Retinal pigment epithelial cell (primary cell): ENCODE data around the gene SLC24A3.

Experiments
- DNase-seq: peaks from one replicate; pipeline ENCODE4 v3.0.0-alpha.2; 2010; ENCODE audit warnings: low read depth
- H3K4me3 ChIP-seq: 2 replicates; pipeline ENCODE4 v1.5.1; 2011; ENCODE audit warnings: mild to moderate bottlenecking, low read length, control low read depth, moderate library complexity
- CTCF ChIP-seq: conservative IDR thresholded peaks from 2 replicates; pipeline ENCODE4 v1.5.1; 2011; ENCODE audit warnings: low read depth, low read length, control low read depth, inconsistent platforms

SLC24A3 gene

GRCh38 chr20:19269737-19270340, 57.4 kb downstream of the SLC24A3 start:
- no peak for TF ChIP-seq CTCF
- DNase-seq, result no peak
- H3K4me3 ChIP-seq, result no peak overlapping the region

DNA sequence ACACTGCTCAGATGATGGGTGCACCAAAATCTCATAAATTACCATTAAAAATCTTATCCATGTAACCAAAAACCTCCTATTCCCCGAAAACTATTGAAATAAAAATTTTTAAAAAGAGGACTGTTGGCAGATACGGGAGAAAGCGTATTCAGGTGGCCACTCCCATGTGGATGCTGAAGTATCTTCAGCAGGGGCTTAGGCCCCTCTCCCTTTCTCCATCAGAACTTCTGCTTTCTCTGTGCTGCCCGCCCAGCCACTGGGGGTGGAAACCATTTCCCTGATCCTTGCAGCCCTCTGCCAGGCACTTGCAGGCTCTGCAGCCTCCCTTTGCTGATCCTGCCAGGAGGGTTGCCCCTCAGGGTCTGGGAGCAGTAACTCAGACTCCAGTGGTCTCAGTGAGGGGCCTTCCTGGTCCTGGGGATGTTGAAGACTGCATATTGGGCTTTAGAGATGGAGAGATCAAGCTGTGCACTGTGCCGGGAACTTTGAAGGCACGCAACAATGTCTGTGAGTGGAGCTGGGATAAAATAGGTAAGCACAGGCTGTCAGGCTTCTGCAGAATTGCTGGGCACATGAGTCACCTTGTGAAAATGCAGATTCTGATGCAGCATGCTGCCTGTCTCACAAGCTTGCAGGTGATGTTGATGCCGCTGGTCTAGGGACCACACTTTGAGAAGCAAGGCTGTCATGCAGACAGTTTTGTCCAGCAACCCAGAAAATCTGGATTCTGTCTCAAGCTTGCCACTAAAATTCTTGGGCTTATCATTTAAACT, 59.6 kb downstream of the SLC24A3 start:
- no peak for DNase-seq
- H3K4me3 ChIP-seq, result no peak overlapping the region
- TF ChIP-seq CTCF, result no peak

- TF ChIP-seq CTCF, result no peak
- DNase-seq, result no peak
- no peak overlapping the region for H3K4me3 ChIP-seq
Observed at GRCh38 chr20:19272976-19273654, 60.7 kb downstream of the SLC24A3 start.

DNA sequence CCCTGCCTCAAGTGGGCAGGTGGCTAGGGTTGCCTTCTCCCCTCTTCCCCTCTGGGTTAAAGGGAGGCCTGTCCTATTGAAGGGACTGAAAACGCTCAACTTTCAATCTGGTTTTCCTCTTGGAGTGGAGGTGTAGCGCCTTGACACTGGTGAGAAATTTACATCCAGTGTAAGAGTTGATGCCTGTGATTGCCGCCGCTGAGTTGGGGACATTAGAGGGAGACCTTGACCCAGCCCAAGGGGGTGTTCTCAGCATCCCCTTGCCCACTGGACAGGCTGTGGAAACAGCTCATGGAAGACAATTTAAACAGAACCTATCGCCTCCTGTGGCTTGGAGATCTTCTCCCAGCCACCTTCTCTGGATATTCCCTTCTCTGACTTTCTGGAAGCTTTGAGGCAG, 61.6 kb downstream of the SLC24A3 start:
- H3K4me3 ChIP-seq, result no peak overlapping the region
- TF ChIP-seq CTCF, result no peak
- DNase-seq, result no peak

- no peak for DNase-seq
- no peak overlapping the region for H3K4me3 ChIP-seq
- TF ChIP-seq CTCF, result no peak
Observed at GRCh38 chr20:19274412-19275015, 62.1 kb downstream of the SLC24A3 start.

DNA sequence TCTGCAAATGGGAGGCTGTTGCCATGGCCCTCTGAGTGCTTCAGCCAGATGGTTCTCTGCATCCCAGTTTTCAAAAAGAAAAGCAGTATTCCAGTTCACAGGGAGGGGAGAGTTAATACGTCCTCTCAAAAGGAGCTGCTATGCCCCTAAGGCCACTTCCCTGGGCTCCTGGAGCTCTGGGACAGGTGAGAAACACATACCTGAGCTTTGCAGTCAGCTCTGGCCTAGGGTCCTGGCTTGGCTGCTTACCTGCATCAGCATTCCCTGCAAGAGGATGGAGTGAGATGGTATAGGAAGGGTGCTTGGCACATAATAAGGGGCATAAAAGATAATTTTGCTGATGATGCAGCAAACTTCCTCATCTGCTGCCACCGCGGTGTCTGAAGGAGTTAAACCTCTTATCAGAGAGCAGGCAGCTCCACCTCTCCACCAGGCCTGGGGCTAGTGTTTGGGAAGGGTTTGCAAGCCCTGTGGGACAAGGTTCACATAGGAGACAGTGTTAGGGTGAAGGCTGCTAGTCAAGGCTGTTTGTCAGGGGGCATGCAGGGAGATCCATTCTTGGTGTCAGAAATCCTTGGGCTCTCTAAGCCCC, 62.7 kb downstream of the SLC24A3 start:
- no peak for DNase-seq
- H3K4me3 ChIP-seq, result no peak overlapping the region
- no peak for TF ChIP-seq CTCF
